ENCODE data around the gene DPYD. TPM values are rescaled to one million over a fixed set of nuclear protein-coding genes. Genes with fewer than 3 reads are reported as not detected.

Gene DPYD
- total and polyA plus RNA-seq, 9 donors, result 17.2 to 45.9 (median 38.7) TPM

DNA sequence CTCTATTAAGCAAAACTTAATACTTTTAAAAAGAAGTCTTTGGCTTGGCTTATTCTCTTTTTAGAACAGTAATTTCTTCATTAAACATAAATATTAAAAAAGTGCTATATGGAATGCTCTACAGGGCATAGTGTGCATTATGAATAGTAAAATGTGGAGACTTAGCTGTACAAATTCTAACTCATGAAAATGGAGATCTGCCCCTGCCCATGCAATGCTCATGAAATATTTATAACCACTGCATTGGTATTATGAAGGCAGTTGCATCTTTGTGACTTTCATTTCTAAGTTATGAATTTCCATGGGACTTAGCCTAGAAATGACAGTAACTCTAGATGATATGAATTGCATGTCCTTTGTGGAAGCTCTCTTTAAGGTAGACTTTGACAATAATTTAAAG is 613.3 kb downstream of the DPYD start:
- intact Hi-C loops (cut with DNase I), result no loop called here
- no peaks in the 10 kb centered on the region for H3K9me3 ChIP-seq
- no peak for DNase-seq
- no peaks in the 10 kb centered on the region for H3K4me1 ChIP-seq (ENCODE audit: insufficient read depth)
- H3K27me3 ChIP-seq, result no peaks in the 10 kb centered on the region
- H3K36me3 ChIP-seq, result no peaks in the 10 kb centered on the region
- H3K4me3 ChIP-seq, result no peak overlapping the region
- TF ChIP-seq POLR2A (IDR thresholded peaks at IDR 0.05), result no peak
- TF ChIP-seq EP300 (IDR thresholded peaks at IDR 0.05), result no peak
- no peak for TF ChIP-seq CTCF (IDR thresholded peaks at IDR 0.05)
- H3K27ac ChIP-seq, result no peak overlapping the region

- no peaks in the 10 kb centered on the region for H3K4me1 ChIP-seq (ENCODE audit: insufficient read depth)
- intact Hi-C loops (cut with DNase I), result no loop called here
- DNase-seq, result no peak
- H3K9me3 ChIP-seq, result no peaks in the 10 kb centered on the region
- H3K27ac ChIP-seq, result no peak overlapping the region
- no peak overlapping the region for H3K4me3 ChIP-seq
- WGBS, 3 donors, result 53 to 55% (median 55%) methylated on average over 2 of the region's 2 CpGs
- H3K27me3 ChIP-seq, result no peaks in the 10 kb centered on the region
- no peak for TF ChIP-seq POLR2A (IDR thresholded peaks at IDR 0.05)
- no peak for TF ChIP-seq EP300 (IDR thresholded peaks at IDR 0.05)
- TF ChIP-seq CTCF (IDR thresholded peaks at IDR 0.05), result no peak
- no peaks in the 10 kb centered on the region for H3K36me3 ChIP-seq
Measured at GRCh38 chr1:97307151-97307550, 613.7 kb downstream of the DPYD start.

- no peak for DNase-seq
- H3K4me3 ChIP-seq, result no peak overlapping the region
- H3K4me1 ChIP-seq (ENCODE audit: insufficient read depth), result no peaks in the 10 kb centered on the region
- no peaks in the 10 kb centered on the region for H3K36me3 ChIP-seq
- intact Hi-C loops (cut with DNase I), result no loop called here
- TF ChIP-seq CTCF (IDR thresholded peaks at IDR 0.05) (no peak), POLR2A (IDR thresholded peaks at IDR 0.05) (no peak), EP300 (IDR thresholded peaks at IDR 0.05) (no peak)
- no peaks in the 10 kb centered on the region for H3K27me3 ChIP-seq
- no peak overlapping the region for H3K27ac ChIP-seq
- no peaks in the 10 kb centered on the region for H3K9me3 ChIP-seq
Measured at GRCh38 chr1:97306504-97306903, 614.3 kb downstream of the DPYD start.

DNA sequence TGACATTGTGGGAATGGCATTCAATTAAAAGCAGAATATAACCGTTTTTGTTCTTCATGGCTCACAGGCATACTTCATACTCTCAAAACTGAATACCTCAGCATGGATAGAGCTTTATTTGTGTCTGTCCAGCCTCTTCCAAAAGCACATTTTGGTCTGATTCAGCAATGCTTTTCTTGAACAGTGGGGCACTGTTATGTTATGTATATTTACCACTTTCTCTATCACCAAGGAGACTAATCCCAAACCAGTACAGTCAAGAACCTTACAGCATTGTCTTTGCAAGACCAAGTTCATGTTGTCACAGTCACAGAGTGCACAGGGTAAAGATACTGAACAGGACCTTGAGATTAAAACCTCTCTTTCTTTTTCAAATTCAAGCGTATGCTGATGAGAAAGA is 616.5 kb downstream of the DPYD start:
- Histone ChIP-seq H3K27ac (no peak overlapping the region), H3K4me1 (ENCODE audit: insufficient read depth) (no peaks in the 10 kb centered on the region), H3K27me3 (no peaks in the 10 kb centered on the region), H3K36me3 (no peaks in the 10 kb centered on the region), H3K4me3 (no peak overlapping the region), H3K9me3 (no peaks in the 10 kb centered on the region)
- no peak for DNase-seq
- intact Hi-C loops (cut with DNase I), result no loop called here
- TF ChIP-seq EP300 (IDR thresholded peaks at IDR 0.05) (no peak), POLR2A (IDR thresholded peaks at IDR 0.05) (no peak), CTCF (IDR thresholded peaks at IDR 0.05) (no peak)
- 68 to 77% (median 71%) methylated on average over 2 of the region's 2 CpGs for WGBS, 3 donors

DNA sequence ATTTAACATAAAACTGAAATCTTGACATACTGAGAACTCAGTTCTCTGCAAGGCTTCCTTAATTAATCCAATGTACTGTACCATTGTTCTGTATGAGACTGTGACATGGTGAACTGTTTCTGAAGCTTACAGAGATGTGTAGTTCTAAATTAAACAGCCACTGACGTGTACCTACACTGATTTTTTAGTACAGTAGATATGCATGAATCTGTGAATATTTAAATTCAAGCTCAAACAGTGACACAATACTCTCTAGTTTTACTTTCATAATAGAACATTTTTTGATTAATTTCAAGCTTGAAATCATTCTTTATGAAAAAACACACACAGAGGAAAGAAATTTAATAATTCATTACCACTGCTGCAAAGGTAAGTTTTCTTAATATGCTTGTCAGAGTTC is 621.9 kb downstream of the DPYD start:
- WGBS, 3 donors, result 95 to 98% (median 96%) methylated on average over 1 of the region's 1 CpG
- Histone ChIP-seq H3K9me3 (no peaks in the 10 kb centered on the region), H3K27ac (no peak overlapping the region), H3K4me1 (ENCODE audit: insufficient read depth) (no peaks in the 10 kb centered on the region), H3K4me3 (no peak overlapping the region), H3K36me3 (no peaks in the 10 kb centered on the region), H3K27me3 (no peaks in the 10 kb centered on the region)
- TF ChIP-seq POLR2A (IDR thresholded peaks at IDR 0.05) (no peak), CTCF (IDR thresholded peaks at IDR 0.05) (no peak), EP300 (IDR thresholded peaks at IDR 0.05) (no peak)
- intact Hi-C loops (cut with DNase I), result no loop called here
- no peak for DNase-seq

All from ovary (tissue), 9 donors.